Eye (tissue), 1 donor: ENCODE data around the gene PROSER2.
A peak's percentile ranks its signal among the peaks of the same experiment; 100 is the strongest.
"Not testable (repeated sequence)": the region's sequence is repeated elsewhere in the genome, so short reads cannot be mapped to it uniquely, and the experiment has no call there.

Experiments used
- DNase-seq: peaks from one replicate; pipeline ENCODE4 v3.0.0-alpha.2; 2015

The PROSER2 gene

DNA sequence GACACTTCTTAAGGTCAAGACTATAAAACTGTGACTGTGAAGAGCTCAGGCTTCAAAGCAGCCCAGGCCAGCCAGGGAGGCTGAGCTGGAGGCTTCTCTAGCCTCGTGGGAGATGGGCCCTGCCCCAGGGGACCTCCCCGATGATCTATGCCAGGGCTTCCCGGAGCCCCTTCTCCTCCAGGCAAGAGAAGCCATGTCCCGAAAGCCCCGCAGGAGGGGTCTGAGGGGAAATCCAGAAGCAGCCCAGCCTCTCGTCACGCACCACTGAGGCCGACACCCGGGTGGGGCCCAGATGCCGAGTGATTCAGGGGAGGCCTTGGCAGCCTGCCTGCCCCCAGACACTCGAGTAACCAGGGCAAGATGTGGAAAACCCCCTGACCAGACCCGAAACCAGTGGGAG, 63.7 kb downstream of the PROSER2 start:
- no peak for DNase-seq

DNA sequence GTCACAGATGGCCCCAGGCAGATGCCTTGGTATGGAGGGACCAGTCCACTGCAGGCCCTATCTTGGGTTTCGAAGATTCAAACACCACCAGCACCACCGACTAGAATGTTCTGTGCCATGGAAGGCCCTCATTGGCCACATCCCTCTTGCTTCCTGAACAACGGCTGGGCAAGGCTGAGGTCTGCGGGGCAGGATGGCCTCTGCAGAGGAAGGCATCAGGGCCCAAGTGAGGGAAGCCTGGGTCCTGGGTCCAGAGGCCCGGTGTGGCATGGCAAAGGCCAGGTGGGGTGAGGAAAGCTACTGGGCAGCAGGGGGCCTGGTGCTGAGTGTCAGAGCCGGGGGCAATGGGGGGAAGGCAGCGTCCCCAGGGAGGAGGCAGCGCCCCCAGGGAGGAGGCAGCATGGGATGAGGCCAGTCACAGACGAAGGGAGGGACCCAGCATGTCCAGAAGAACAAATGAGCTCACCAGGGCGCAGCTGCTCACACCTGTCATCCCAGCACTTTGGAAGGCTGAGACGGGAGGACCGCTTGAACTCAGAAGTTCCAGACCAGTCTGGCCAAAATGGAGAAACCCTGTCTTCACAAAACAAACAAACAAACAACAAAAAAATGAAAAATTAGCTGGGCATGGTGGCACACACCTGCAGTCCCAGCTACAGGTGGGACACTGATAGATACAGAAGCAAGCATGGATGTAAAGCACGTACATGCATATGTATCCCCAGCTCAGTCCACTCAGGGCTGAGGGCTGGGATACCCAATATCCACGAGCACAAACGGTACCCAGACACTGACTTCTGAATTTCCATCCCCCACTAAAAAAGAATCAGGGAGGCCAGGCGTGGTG, 64.4 kb downstream of the PROSER2 start:
- no peak for DNase-seq

DNA sequence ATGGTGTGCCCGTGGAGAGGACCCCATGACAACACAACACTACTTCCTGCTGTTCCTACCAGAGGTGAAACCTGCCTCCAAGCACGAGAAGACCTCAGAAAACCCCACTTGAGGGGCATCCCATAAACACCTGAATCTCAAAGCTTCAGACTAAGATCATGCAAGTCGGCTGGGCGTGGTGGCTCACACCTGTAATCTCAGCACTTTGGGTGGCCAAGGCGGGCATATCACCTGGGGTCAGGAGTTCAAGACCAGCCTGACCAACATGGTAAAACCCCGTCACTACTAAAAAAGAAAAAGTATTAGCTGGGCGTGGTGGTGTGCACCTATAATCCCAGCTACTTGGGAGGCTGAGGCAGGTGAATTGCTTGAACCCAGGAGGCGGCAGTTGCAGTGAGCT, 66.1 kb downstream of the PROSER2 start:
- not testable (repeated sequence) for DNase-seq

DNA sequence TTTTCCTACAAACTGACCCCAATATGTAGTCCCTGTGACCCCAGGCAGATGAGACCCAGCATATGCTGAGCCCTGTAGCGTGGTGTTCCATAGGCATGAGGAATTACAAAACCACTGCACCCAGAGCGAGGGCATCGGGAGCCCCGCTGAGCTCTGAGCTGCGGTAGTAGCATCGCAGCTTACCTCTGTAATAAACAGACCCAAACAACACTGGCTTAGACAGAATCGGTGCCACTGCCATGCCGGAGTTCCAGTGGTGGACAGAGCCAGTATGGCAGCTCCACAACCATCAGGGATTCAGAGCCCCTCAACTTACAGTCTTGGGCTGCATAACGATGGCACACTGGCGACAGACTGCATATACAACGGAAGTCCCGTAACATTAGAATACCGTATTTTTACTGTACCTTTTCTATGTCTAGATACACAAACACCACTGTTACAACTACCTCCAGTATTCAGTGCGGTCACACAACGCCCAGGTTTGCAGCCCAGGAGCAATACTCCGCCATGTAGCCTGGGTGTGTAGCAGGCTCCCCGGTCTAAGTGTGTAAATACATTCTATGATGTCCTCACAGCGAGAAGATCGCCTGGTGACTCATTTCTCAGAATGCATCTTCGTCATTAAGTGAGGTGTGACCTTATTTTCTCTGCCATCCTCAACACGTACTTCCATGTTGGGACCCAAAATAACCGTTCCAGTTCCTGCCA, 68.8 kb downstream of the PROSER2 start:
- no peak for DNase-seq

DNA sequence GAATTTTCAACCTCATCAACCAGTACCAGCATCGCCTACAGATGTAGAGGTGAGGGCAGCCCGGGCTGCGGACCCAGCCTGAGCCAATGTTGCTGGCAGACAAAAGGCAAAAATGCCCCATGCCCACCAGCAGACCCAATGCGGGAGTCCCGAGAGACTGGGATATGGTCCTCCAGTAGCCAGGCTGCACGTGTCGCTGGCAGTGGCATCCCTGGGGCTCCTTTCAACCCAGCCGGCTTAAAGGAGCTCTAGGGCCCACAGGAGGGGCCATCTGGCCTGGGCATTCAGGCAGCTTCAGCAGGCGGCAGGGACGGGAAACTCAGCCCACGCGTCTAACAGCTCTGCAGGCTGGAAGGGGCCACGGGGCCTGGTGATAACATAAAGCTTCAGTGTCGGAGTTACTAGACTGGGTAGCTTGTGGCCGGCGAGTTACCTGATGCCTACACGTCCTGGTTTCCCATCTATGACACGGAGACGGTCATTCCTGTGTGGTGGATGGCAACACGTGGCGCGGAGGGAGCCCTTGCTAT, 70.7 kb downstream of the PROSER2 start:
- no peak for DNase-seq

DNA sequence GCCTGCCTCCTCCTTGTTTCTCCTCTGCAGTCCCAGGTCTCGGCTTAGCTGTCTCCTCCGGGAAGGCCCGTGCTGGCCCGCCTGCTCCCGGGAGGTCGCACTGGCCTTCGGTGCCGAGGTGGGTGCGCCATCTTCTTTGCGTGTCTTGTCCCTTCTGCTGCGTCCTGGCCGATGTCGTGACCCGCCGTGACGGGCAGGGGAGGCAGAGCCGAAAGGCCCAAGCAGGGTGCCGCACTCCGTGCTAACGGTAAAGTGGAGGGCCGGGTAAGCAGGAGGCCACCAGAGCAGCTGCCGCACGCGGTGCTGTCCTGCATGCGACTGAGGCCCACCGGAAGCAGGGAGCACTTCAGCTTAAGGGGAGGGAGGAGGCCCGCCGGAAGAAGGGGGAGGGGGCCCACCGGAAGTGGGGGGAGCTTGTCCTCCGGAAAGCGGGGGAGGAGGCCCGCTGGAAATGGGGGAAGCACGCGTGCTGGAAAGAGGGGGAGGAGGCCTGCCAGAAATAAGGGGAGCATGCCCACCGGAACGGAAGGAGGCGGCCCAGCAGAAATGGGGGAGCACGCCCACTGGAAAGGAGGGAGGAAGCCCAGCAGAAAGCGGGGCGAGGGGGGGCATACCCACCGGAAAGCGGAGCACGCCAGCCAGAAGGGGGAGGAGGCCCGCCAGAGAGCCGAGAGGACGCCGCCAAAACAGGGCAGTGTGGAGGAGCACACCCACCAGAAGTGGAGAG, 71.4 kb downstream of the PROSER2 start:
- DNase-seq, result no peak

DNA sequence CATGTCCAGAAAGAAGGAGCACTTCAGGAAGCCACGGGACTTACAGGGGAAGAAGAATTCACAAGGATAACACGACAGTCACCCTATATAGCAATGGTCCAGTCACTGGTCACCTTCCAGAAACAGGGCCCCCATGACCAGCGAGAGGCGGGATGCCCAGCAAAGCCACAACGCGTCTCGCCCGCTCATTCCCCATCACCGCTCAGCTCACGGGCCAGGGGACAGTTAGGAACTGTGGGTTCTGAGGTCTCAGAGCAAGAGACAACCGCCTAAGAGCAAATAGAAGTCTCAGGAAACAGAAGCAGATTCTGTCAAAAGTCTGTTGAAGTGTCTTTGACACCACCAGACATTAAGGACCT, 71.9 kb downstream of the PROSER2 start:
- no peak for DNase-seq

DNA sequence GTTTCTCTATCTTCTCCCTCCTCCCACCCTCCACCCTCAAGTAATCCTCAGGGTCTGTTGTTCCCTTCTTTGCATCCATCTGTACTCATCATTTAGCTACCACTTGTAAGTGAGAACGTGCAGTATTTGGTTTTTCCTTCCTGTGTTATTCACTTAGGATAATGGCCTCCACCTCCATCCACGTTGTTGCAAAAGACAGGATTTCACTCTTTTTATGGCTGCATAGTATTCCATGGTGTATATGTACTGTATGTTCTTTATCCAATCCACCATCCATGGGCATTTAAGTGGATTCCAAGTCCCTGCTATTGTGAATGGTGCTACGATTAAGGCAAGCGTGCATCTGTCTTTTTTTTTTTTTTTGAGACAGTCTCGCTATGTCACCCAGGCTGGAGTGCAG, 72.4 kb downstream of the PROSER2 start:
- DNase-seq, result no peak

DNA sequence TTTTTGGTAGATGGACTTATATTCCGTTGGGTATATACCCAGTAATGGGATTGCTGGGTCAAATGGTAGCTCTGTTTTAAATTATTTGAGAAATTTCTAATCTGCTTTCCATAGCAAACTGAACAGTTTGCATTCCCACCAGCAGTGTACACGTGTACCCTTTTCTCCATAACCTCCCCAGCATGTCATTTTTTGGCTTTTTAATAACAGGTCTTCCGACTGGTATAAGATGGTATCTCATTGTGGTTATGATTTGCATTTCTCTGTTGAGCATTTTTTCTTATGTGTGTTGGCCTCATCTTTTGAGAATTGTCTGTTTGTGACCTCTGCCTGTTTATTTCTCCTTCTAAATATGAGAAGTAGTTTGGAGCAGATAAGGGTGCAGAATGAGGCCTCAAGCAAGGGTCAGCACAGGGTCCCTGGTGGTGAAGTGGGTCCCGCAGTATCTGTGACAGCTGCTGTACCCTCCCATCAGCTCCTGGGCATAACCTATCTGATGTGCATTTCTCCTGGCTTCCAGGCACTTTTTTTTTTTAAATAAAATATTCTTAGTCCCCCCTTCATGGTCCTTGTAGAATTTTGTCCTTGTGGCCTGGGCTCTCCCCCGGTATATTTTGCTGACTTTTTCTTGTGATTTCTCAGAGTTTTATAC, 73.5 kb downstream of the PROSER2 start:
- no peak for DNase-seq

DNA sequence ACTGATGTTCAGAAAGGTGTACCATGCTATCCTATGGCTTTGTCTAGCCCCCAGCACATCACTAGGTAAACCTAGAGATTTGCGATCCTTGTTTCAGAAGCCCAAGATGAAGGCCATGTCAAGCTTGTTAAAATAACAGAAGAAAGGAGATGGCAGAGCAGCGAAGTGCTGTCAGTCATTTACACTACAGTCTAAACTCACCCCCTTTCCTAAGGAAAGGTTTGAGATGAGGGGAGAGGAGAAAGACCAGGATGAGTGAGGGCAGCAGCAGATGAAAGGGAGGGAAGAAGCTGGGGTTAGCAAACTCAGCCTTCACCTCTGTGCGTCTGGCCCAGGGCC, 74.8 kb downstream of the PROSER2 start:
- DNase-seq, result no peak

DNA sequence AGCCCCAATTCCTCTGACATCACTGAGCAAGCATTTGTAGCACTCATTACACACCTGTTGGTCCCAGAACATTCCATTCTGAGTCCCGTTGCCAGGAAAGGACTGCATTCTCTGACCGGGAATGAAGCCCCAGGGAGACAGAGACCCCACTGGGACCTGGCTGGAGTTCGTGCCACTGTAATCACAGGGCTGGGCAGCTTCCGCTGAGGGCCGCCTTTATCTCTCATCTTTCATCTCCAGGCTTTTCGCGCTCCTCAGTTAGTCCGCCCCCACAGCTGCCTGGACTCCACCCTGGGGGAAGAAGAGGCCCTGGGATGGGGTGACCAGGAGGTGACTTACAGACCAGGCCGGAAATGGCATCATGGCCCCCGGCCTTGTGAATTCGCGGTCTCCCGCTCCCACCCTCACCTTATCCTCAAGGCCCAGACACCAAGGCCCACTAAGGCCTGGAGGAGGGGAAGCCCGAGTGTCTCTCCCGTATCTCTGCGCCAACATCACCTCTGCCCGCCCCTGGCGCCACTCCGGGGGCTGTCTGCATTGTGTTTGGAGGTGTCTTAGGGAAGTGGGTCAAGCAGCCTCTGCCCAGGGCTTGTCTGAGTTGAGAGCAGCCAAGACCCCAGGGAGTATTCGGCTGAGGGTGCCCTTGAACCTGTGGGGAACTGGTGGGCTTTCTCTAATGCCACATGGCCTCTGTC, 75.4 kb downstream of the PROSER2 start:
- DNase-seq, result no peak

DNA sequence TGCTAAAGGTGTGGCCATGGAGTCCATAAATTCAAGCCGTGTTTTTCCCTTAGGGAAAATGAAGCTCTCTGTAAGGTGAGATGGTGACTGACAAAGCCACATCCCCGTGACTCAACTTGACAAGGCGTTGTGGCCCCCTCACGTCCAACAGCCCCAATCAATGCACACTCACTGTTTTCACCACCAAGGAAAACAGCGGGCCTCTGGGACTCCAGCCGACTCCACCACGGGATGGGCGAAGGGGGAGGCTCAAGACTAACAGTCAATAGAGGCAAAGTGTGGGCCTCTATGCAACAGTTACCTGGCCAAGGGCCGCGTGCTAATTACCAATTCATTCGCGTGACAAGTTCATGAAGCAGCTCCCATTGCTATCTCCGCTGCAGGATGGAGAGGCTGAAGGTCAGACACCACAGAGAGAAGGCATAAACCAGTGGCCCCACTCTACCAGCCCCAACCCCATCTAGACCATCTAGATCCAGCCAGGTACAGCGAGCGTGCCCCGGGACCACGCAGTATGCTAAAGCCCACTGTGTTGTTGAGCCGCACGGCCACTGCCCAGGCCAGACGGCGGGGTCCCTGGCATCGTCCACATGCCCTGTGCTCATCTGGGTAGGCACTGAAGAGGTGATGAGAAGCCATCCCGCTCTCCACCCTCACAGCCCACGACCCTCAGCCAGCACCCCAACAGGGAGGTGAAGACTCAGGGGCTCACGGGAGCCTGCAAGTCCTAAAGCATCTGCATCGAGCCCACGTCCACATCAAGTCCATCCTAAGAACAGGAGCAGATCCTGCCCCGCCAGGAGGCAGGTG, 76.1 kb downstream of the PROSER2 start:
- DNase-seq, result no peak

DNA sequence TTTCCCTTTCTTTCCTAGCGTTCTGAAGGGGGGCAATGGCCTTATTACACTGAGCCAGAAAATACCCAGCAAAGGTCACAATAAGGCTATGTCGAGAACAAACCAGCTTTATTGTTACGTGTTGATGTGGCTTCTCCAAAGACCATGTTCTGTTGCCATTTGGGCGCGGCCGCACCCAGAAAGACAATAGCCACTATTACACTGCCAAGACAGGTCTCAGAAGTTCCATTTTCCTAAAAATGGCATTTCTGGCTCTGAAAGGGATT, 77.8 kb downstream of the PROSER2 start:
- no peak for DNase-seq

DNA sequence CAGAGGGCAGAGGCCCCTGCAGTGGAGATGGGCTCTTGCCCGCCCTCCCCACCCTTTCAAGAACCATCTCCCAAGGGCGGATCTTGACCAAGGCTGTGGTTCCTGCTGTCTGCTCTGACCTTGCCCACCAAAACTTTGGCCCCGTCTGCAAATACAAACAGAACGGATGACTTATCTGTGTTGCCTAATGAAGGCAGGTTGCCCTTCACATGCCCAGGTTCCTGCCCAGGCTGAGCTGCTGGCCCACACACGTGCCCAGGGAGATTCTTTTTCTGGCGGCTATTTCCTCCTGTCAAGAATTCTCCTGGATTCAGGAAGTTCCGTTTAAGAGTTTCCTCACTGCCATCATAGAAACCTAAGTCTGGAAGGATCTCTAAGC, 78.3 kb downstream of the PROSER2 start:
- no peak for DNase-seq

DNA sequence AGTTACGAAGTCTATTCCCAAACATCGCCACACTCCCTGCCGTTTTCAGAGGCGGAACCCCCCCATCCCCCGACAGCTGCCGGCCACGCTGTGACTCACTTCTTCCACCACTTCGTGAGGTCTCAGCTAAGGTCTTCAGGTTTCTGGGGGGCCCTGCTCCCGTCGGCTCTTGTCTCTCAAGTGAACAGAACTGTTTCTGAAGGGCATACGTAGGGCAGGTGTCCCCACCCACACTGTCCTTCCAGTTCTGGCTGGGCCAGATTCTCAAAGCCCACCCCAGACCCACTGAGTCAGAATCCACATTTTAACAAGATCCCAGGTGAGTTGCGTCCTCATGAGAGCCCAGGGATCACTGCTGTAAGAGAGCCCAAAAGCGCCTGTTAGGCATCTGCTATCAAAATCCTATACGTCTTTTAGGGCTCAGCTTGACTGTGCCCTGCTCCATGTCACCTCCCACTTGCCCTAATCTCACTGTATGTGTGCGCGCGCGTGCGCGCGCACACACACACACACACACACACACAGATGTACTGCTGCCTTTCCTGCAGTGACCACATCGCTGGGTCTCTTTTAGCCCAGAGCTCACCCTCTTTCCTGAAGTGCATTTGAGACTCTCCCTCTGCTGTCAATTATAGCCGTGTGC, 78.8 kb downstream of the PROSER2 start:
- DNase-seq, result no peak

DNA sequence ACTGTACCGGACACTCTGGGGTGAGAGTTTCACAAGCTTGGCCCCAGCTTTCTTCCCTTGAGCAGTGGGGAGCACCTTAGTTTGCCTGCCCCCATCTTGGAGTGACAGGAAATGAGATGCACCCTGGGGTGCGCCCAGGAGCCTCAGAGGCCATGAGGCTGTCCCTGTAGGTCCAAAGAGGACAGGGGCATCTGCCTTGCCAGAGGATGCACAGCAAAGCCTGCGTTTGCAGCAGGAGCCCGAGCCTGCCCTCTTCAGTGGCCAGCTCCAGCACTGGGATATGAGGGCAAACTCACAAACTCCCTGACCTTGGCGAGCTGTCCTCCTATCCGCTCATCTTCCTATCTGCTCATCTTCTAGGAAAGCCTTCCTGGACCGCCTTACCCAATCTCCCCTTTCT, 79.5 kb downstream of the PROSER2 start:
- no peak for DNase-seq

DNA sequence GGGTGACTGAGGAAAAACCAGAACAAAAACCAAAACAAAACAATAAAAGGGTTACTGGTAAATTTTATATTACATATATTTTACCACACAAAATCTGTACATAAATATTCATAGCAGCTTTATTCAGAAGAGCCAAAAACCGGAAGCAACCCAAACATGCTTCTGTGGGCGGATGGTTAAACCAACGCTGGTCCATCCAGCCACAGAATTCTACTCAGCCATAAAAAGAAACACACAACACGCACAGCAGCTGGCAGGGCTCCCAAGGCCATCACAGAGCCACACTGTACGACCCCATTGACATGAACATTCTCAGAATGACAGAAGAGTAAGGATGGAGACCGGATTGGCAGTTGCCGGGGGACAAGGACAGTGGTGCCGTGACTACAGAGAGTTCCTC, 83.6 kb downstream of the PROSER2 start:
- DNase-seq, result no peak

DNA sequence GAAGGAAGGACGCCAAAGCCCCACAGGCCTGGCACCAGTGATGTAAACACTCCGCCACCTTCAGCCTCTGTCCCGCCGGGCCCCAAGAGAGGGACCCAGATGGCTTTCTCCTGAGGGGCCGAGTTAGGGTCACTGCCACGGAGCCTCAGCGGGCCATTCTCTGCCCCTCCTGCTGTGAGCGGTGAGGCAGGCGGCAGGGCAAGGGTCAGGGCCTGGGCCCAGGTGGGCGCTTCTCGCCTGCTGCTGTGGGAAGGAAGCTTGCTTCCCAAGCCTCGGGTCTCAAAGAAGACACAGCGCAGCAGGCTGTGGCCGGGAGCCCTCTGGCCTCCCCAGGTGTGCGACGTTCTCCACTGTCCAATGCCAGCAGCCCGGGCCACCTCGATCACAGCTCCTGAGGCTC, 84.8 kb downstream of the PROSER2 start:
- peak; percentile 19 for DNase-seq

DNA sequence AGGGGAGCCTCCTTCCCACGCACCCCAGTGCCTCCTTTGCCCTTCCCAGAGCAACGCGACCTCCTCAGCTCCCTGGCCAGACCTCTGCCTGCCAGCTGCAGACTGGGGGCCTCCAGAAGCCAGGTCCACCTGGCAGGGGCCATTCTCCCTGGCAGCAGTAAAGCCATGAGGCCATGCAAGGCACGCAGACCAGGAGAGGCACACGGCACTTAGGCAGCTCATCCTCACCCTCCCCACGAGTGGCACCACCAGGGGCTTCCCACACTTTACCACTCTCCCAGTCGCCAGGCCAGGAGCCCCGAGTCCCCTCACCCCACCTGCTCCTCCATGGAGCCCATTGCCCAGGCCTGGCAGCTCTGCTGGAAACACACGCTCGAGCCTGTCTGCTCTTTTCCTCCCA, 85.4 kb downstream of the PROSER2 start:
- no peak for DNase-seq

DNA sequence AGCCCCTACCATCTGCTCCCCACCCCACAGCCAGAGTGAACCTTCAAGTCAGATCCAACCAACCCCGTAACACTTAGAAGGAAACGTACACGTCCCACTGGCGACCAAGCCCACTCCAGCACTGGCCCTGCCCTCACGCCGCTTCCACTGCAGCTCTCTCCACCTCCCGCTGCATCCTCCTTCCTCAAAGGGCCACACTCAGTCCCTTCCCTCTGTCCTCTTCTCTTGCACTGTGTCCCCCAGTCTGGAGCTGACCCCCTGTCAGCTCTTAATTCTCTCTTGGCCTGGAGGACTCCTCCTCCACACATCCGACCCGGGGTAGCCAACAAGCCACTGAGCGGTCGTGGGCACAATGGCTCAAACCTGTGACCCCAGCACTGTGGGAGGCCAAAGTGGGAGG, 85.8 kb downstream of the PROSER2 start:
- no peak for DNase-seq

DNA sequence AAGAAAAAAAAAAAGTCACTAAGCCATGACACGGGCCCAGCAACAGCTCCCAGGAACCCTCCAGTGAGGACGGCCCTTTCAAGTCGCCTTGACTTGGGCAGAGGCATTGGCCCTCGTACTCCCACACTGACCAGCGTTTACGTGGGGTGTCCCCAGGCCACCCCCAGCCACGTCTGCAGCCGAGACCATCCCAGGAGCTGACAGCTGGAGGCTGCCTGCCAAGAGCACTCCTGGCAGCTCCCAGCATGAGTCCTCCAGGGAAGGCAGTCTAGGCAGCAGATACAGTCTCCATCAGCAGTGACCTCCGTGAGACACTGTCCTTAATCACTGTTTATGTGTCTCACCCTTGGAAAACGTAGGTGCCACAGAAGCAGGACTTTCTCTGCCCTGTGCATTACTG, 86.5 kb downstream of the PROSER2 start:
- no peak for DNase-seq

DNA sequence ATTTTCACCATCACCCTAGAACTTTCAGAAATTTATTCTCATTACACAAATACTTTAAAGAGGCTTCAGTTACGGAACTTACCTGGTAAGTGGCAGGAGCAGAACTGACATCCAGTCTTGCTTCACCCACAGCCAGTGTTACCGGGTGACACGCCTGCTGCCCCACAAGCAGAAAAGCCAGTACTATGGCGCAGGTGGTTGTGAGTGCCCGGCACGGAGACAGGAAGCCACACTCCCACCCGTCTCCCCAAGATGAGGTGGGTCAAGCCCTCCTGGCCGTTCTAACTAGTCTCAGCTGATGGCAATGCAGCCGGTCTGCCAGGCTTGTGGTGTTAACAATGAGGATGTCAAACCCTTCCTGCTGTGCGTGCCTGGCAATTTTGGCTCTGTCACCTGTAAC, 86.9 kb downstream of the PROSER2 start:
- no peak for DNase-seq
